GM12878 (cell line): ENCODE measurements around the gene DMRTA2. TPM values are rescaled to one million over a fixed set of nuclear protein-coding genes. Genes with fewer than 3 reads are reported as not detected.

Experiments
- ATAC-seq: fragments of 200-7000 bp; cut with Tn5 transposase; 3 replicates; pipeline ENCODE4 v1.9.1; 2020; ENCODE audit warnings: mild to moderate bottlenecking, moderate library complexity
- BruUV-seq: library from RNA; stranded (reverse); fragments of 400-500 nt; replicated peaks from 2 replicates; lab custom pipeline; 2021; lab: Mats Ljungman, UMichigan
- CTCF ChIA-PET: fragments of 300-600 bp; sonication (Branson Sonifier 250); formaldehyde crosslinking; extraction: SDS; loops from one replicate; lab custom pipeline; 2021; ENCODE audit warnings: inconsistent platforms; lab: Yijun Ruan, JAX
- POLR2A ChIA-PET: fragments of 350-600 bp; formaldehyde crosslinking; extraction: SDS; loops from one replicate; lab custom pipeline; 2021; ENCODE audit warnings: inconsistent platforms; lab: Charles Lee
- RAD21 ChIA-PET: fragments of 300-600 bp; sonication (Branson Sonifier 250); formaldehyde crosslinking; loops from one replicate; lab custom pipeline; 2023; ENCODE audit warnings: antibody characterized with exemption; ENCODE audit not compliant: unreplicated experiment; lab: Charles Lee
- SMC1A ChIA-PET: fragments of 300-600 bp; sonication (Branson Sonifier 250); formaldehyde crosslinking; loops from one replicate; lab custom pipeline; 2023; ENCODE audit not compliant: unreplicated experiment, uncharacterized antibody; lab: Charles Lee
- DNase-seq: peaks from one replicate; pipeline ENCODE4 v3.0.0-alpha.2; 2011; ENCODE audit warnings: low read depth, low spot score
- FAIRE-seq: peaks from 3 replicates; lab custom pipeline; 2011; peaks lifted over from hg19 to GRCh38; lab: Jason Lieb, UNC
- H2AFZ ChIP-seq: 2 replicates; pipeline ENCODE4 v1.6.0; 2011; ENCODE audit warnings: low read depth, low read length, control low read depth; ENCODE audit not compliant: control insufficient read depth
- H3K27ac ChIP-seq: 2 replicates; pipeline ENCODE4 v1.5.1; 2011; ENCODE audit warnings: control low read depth; ENCODE audit not compliant: control insufficient read depth, insufficient read depth
- H3K27me3 ChIP-seq, 2 experiments: replicated peaks in 1 of 2; 2 replicates each; pipeline versions ENCODE4 v1.6.0 to v1.6.1; 2011; ENCODE audit warnings: low read length in 1 of 2; ENCODE audit not compliant: control insufficient read depth in 2 of 2, insufficient read depth in 2 of 2
- H3K36me3 ChIP-seq, 2 experiments: 2 replicates each; pipeline ENCODE4 v1.5.1; 2011; ENCODE audit warnings: low read length in 1 of 2; ENCODE audit not compliant: control insufficient read depth in 2 of 2, insufficient read depth in 2 of 2
- H3K4me1 ChIP-seq: 2 replicates; pipeline ENCODE4 v1.6.1; 2011; ENCODE audit warnings: mild to moderate bottlenecking, low read length, moderate library complexity, mixed read lengths; ENCODE audit not compliant: control insufficient read depth, insufficient read depth
- H3K4me2 ChIP-seq: 2 replicates; pipeline ENCODE4 v1.6.0; 2011; ENCODE audit warnings: control low read depth; ENCODE audit not compliant: control insufficient read depth, insufficient read depth
- H3K4me3 ChIP-seq: fragments of 200-600 bp; sonication (generic); 2 replicates; pipeline ENCODE4 v1.5.1; 2016
- H3K79me2 ChIP-seq: 2 replicates; pipeline ENCODE4 v1.6.0; 2011; ENCODE audit warnings: low read length; ENCODE audit not compliant: control insufficient read depth, insufficient read depth
- H3K9ac ChIP-seq: 2 replicates; pipeline ENCODE4 v1.8.0; 2011; ENCODE audit warnings: low read length, control low read depth, mixed read lengths; ENCODE audit not compliant: control insufficient read depth, insufficient read depth
- H3K9me3 ChIP-seq: replicated peaks from 3 replicates; pipeline ENCODE4 v1.5.1; 2011; ENCODE audit warnings: mild to moderate bottlenecking, low read length; ENCODE audit not compliant: control insufficient read depth, insufficient read depth
- H4K20me1 ChIP-seq: 2 replicates; pipeline ENCODE4 v1.6.0; 2011; ENCODE audit not compliant: control insufficient read depth, insufficient read depth
- CBX3 ChIP-seq: fragments of 200-600 bp; sonication (generic); IDR thresholded peaks from 2 replicates; pipeline ENCODE4 v1.6.1; 2016; ENCODE audit warnings: low read depth, borderline replicate concordance
- CEBPB ChIP-seq, 2 experiments: fragments of 150-350 bp in 1 of 2; IDR thresholded peaks; 2 replicates each; pipeline ENCODE4 v1.6.1; 2012 to 2014; ENCODE audit warnings: low read depth in 2 of 2, low read length in 2 of 2, borderline replicate concordance in 1 of 2, inconsistent platforms in 1 of 2
- CHD4 ChIP-seq: fragments of 200-600 bp; sonication (generic); IDR thresholded peaks from 2 replicates; pipeline ENCODE4 v1.6.1; 2016; ENCODE audit warnings: mild to moderate bottlenecking
- HDAC2 ChIP-seq: fragments of 200-600 bp; sonication (generic); IDR thresholded peaks from 2 replicates; pipeline ENCODE4 v1.6.1; 2017
- JUNB ChIP-seq: IDR thresholded peaks from 2 replicates; pipeline ENCODE4 v1.6.1; 2016; ENCODE audit warnings: antibody characterized with exemption, mild to moderate bottlenecking
- MTA3 ChIP-seq: IDR thresholded peaks from 2 replicates; pipeline ENCODE4 v1.6.1; 2012; ENCODE audit warnings: low read length, inconsistent platforms, borderline replicate concordance
- NFIC ChIP-seq: IDR thresholded peaks from 2 replicates; pipeline ENCODE4 v1.6.1; 2012; ENCODE audit warnings: low read depth, mild to moderate bottlenecking, inconsistent platforms, low read length, moderate library complexity
- NFXL1 ChIP-seq: fragments of 450-650 bp; IDR thresholded peaks from 2 replicates; pipeline ENCODE4 v1.6.1; 2017; ENCODE audit warnings: antibody characterized with exemption, mild to moderate bottlenecking, borderline replicate concordance
- NR2F1 ChIP-seq: fragments of 450-650 bp; conservative IDR thresholded peaks from 2 replicates; pipeline ENCODE4 v1.6.1; 2017; ENCODE audit warnings: mild to moderate bottlenecking
- SP1 ChIP-seq: IDR thresholded peaks from one replicate; pipeline ENCODE4 v1.6.1; 2011; ENCODE audit warnings: low read depth, low read length
- SRF ChIP-seq, 2 experiments: IDR thresholded peaks; 2 replicates each; pipeline ENCODE4 v1.6.1; 2011; ENCODE audit warnings: low read depth in 2 of 2, low read length in 2 of 2, mild to moderate bottlenecking in 1 of 2, moderate library complexity in 1 of 2
- SUPT20H ChIP-seq: IDR thresholded peaks from 2 replicates; pipeline ENCODE4 v1.6.1; 2011; ENCODE audit warnings: low read depth, mild to moderate bottlenecking, low read length, moderate library complexity, borderline replicate concordance; ENCODE audit not compliant: control insufficient read depth
- ZNF217 ChIP-seq: fragments of 450-650 bp; IDR thresholded peaks from 2 replicates; pipeline ENCODE4 v1.6.1; 2017; ENCODE audit warnings: antibody characterized with exemption, mild to moderate bottlenecking
- ZNF24 ChIP-seq: fragments of 450-650 bp; IDR thresholded peaks from 2 replicates; pipeline ENCODE4 v1.6.1; 2017; ENCODE audit warnings: antibody characterized with exemption, mild to moderate bottlenecking
- ZNF274 ChIP-seq: IDR thresholded peaks from one replicate; pipeline ENCODE4 v1.8.0; 2011; ENCODE audit not compliant: insufficient read length, insufficient read depth
- WGBS: methylation state at CpG from one replicate; pipeline ENCODE4 v1.1.6; 2016; ENCODE audit warnings: low lambda C conversion rate; ENCODE audit not compliant: insufficient replicate concordance, insufficient coverage; ENCODE audit errors: missing lambda C conversion rate; 5-methylcytosine and 5-hydroxymethylcytosine counted together
- in situ Hi-C: fragments of 300-500 bp; cut with MboI; formaldehyde crosslinking; loops from 9 replicates; pipeline ENCODE4 v1.14.3; 2018; ENCODE audit warnings: mixed read lengths
- intact Hi-C: fragments of 100-400 bp; cut with micrococcal nuclease; formaldehyde crosslinking; loops from one replicate; pipeline ENCODE4 v1.14.2; 2022; ENCODE audit not compliant: unreplicated experiment
- polyA plus RNA-seq, 11 experiments: library from polyadenylated mRNA; depleted of rRNA in 4 of 11; unstranded in 6 of 11; stranded (reverse) in 5 of 11; fragments of >200 nt; fragmentation: Nextera tagmentation in 4 of 11; fragmentation: Illumina TruSeq in 1 of 11; extraction: Ambion mirVana in 4 of 11; extraction: Trizol in 1 of 11; gene quantifications; 1 replicate in 1 of 11; 2 replicates in 10 of 11; pipeline versions ENCODE4 v1.2.1 to v1.2.3, GENCODE V29; 2011 to 2016; ENCODE audit warnings: inconsistent platforms in 2 of 11, missing spikeins in 2 of 11, low read depth in 1 of 11
- total RNA-seq, 4 experiments: library from RNA; depleted of rRNA in 3 of 4; stranded (reverse); fragments of >200 nt in 3 of 4; fragmentation: Illumina TruSeq in 1 of 4; extraction: Trizol in 1 of 4; gene quantifications; 2 replicates each; pipeline versions ENCODE4 v1.2.1 to v1.2.3, GENCODE V29; 2013 to 2021
- TF ChIP-seq, protein P1 (sequence below): IDR thresholded peaks from 2 replicates; pipeline ENCODE4 v1.6.1; 2011; ENCODE audit warnings: borderline replicate concordance, low read depth, mild to moderate bottlenecking, moderate library complexity, mixed read lengths, low read length; ENCODE audit not compliant: insufficient read depth; ENCODE audit errors: extremely low read length
- TF ChIP-seq, protein P2 (sequence below): IDR thresholded peaks from 2 replicates; pipeline ENCODE4 v1.6.1; 2012; ENCODE audit warnings: improper control_type of control experiment, low read depth, low read length; ENCODE audit not compliant: insufficient replicate concordance

Gene DMRTA2
- total and polyA plus RNA-seq, 10 of the 15 experiments (the other 5 are each of a cell fraction or from before 2014, with no cell fraction given): not detected

DNA sequence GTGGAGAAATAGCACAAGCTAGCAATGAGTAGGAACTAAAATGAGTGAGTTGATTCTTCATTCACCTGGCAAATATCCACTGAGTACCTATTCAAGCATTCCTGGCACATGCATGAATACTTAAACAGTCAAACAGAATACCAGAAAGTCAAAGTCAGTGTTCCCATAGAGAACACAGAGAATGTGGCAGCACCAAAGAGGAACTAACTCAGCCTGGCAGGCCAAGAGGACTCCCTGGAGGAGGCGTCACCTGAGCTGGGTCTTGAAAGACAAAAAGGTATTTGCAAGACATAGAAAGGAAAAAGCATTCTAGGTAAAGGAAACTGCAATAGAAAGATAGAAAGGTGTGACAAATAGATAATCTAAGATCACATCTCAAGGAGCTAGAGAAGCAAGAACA lies 49.7 kb downstream of the DMRTA2 start (continued):
- TF ChIP-seq, protein P1, sequence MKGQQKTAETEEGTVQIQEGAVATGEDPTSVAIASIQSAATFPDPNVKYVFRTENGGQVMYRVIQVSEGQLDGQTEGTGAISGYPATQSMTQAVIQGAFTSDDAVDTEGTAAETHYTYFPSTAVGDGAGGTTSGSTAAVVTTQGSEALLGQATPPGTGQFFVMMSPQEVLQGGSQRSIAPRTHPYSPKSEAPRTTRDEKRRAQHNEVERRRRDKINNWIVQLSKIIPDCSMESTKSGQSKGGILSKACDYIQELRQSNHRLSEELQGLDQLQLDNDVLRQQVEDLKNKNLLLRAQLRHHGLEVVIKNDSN: no peak
- TF ChIP-seq NR2F1: no peak
- TF ChIP-seq SUPT20H: no peak
- TF ChIP-seq JUNB: no peak
- TF ChIP-seq, protein P2, sequence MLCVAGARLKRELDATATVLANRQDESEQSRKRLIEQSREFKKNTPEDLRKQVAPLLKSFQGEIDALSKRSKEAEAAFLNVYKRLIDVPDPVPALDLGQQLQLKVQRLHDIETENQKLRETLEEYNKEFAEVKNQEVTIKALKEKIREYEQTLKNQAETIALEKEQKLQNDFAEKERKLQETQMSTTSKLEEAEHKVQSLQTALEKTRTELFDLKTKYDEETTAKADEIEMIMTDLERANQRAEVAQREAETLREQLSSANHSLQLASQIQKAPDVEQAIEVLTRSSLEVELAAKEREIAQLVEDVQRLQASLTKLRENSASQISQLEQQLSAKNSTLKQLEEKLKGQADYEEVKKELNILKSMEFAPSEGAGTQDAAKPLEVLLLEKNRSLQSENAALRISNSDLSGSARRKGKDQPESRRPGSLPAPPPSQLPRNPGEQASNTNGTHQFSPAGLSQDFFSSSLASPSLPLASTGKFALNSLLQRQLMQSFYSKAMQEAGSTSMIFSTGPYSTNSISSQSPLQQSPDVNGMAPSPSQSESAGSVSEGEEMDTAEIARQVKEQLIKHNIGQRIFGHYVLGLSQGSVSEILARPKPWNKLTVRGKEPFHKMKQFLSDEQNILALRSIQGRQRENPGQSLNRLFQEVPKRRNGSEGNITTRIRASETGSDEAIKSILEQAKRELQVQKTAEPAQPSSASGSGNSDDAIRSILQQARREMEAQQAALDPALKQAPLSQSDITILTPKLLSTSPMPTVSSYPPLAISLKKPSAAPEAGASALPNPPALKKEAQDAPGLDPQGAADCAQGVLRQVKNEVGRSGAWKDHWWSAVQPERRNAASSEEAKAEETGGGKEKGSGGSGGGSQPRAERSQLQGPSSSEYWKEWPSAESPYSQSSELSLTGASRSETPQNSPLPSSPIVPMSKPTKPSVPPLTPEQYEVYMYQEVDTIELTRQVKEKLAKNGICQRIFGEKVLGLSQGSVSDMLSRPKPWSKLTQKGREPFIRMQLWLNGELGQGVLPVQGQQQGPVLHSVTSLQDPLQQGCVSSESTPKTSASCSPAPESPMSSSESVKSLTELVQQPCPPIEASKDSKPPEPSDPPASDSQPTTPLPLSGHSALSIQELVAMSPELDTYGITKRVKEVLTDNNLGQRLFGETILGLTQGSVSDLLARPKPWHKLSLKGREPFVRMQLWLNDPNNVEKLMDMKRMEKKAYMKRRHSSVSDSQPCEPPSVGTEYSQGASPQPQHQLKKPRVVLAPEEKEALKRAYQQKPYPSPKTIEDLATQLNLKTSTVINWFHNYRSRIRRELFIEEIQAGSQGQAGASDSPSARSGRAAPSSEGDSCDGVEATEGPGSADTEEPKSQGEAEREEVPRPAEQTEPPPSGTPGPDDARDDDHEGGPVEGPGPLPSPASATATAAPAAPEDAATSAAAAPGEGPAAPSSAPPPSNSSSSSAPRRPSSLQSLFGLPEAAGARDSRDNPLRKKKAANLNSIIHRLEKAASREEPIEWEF: no peak

DNA sequence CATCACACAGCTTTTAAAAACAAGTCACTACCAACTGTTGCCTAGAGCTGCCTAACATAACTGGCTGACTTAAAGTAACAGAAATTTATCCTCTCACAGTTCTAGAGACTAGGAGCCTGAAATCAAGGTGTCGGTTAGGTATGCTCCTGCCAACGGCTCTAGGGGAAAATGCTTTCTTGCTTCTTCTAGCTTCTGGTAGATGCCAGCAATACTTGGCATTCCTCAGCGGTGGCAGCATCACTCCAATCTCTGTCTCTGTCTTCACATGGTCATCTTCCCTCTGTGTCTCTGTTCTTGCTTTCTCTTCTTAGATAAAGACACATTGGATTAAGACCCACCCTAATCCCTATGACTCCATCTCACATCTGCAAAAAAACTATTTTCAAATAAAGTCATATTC lies 51.5 kb downstream of the DMRTA2 start:
- ChIA-PET CTCF (interaction anchor here (0.7 to 11.9 kb wide), 4 partner anchors 187 to 332 kb away, joined by 3 to 151 read pairs (median 40); no protein-coding TSS in a partner anchor), RAD21 (interaction anchor here (3.5 kb wide), 1 partner anchor 233 kb away, joined by 19 read pairs; no protein-coding TSS in a partner anchor), SMC1A (interaction anchor here (1.4 to 5.5 kb wide), 3 partner anchors 233 to 332 kb away, joined by 3 to 28 read pairs (median 6); no protein-coding TSS in a partner anchor), POLR2A (no interaction called here)
- H3K9ac ChIP-seq: no peak overlapping the region
- in situ Hi-C loops (loop anchor here (5.0 to 25.0 kb wide), 2 partner anchors 231 to 691 kb away; no protein-coding TSS in a partner anchor), intact Hi-C loops (no loop called here)
- H3K4me3 ChIP-seq: no peak overlapping the region
- FAIRE-seq: no peak
- no peaks in the 10 kb centered on the region for H3K9me3 ChIP-seq
- H3K79me2 ChIP-seq: no peaks in the 10 kb centered on the region
- no peak overlapping the region for H3K4me2 ChIP-seq
- 64% methylated on average over 3 of the region's 3 CpGs for WGBS
- no peak for ATAC-seq
- no peak overlapping the region for H2AFZ ChIP-seq
- no peaks in the 10 kb centered on the region for H3K36me3 ChIP-seq
- H3K4me1 ChIP-seq: no peaks in the 10 kb centered on the region
- no peak overlapping the region for H3K27ac ChIP-seq
- DNase-seq: no peak
- BruUV-seq: no TSS peak
- no peaks in the 10 kb centered on the region for H4K20me1 ChIP-seq
- H3K27me3 ChIP-seq: no peaks in the 10 kb centered on the region
- TF ChIP-seq NFXL1 (no peak), ZNF274 (no peak), SRF (IDR thresholded peaks at IDR 0.05; ENCODE audit: low read depth in 2 of 2, low read length in 2 of 2) (no peak), MTA3 (no peak), CBX3 (no peak), HDAC2 (no peak), ZNF24 (no peak), NFIC (no peak), ZNF217 (no peak), CEBPB (IDR thresholded peaks at IDR 0.05; ENCODE audit: borderline replicate concordance in 1 of 2, low read depth in 2 of 2, low read length in 2 of 2) (no peak), CHD4 (no peak), SP1 (no peak)
